T-helper 2 cell treated with Interferon-gamma antibody and Interleukin-4, amounts not matched to agents 100 ng/mL and 5 ng/mL, for 36 hours (primary cell): Measurements from ENCODE around the gene ZBED4. TPM values are rescaled to one million over a fixed set of nuclear protein-coding genes. Genes with fewer than 3 reads are reported as not detected.

Experiments used
- intact Hi-C: fragments of 100-400 bp; cut with micrococcal nuclease; formaldehyde crosslinking; loops from one replicate; pipeline ENCODE4 v1.15.1; 2023
- total RNA-seq: library from RNA; stranded (reverse); gene quantifications from 2 replicates; pipeline ENCODE4 v1.2.3, GENCODE V29; 2022

The ZBED4 gene
- total RNA-seq, 1 donor from 2014 or later, result 24.0 TPM

- intact Hi-C loops, result loop anchor here (1.0 to 2.0 kb wide), 3 partner anchors 13 to 93 kb away; partner anchors contain the start of genes ALG12, CRELD2 and ZBED4
These were observed 27.6 kb upstream of the ZBED4 start for GRCh38 chr22:49825944-49826602.

DNA sequence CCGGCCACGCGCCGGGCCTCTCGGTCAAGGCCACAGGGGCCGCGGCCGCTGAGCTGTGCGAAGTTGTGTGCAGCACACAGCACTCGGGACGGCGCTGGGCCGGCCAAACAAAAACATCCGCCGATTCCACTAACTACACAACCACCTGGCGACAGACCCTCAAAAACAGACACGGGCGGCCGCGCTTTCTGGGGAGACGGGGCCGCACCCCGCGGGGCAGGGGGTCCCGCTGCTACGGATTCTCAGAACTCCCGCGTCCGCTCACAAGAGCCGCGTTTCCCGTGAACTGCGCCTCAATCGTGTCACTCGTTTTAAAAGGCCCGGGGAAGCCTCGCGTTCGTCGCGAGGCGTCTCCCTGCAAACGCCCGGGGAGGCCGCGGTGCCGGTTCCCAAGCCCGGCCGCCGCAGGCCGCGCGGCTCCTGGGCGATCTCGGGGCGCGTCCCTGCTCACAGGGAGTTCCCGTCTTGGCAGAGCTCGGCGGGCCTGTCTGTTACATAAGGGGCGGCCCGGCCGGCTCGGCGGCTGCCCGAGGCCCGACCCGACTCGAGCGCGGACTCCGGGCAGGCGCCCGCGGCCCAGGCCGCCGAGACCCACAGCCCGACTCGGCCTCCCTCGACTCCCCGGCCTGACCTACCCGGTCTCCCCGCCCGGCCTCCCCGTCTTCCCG is 26.9 kb upstream of the ZBED4 start:
- intact Hi-C loops, result loop anchor here (1.0 to 2.0 kb wide), 3 partner anchors 13 to 92 kb away; partner anchors contain the start of genes ALG12, CRELD2 and ZBED4

DNA sequence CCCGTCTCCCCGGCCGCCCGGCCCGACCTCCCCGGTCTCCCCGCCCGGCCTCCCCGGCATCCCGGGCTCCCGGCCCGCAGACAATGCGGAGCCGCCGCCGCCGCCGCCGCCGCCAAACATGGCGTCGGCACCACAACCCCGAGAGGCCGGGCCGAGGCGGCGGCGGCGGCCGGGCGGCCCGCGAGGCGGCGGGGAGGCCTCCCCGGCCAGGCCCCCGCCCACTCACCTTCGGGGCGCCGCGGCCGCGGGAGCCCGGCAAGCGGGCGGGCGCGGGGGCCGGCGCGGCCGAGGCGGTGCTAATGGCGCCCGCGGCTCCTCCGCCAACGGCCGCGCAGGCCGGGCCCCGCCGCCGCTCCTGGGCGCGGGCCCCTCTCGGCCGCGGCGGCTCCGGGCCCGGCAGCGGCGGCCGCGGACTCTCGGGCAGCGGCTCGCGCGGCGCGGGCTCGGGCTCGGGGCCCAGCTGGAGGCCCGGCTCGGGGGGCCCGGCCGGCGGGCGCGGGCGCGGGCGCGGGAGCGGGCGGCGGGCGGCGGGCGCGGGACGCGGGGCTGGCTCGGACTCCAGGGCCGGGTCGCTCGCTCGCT is 26.3 kb upstream of the ZBED4 start:
- intact Hi-C loops, result loop anchor here (2.0 kb wide), 2 partner anchors 25 to 91 kb away; partner anchors contain the start of genes ALG12, CRELD2 and ZBED4

DNA sequence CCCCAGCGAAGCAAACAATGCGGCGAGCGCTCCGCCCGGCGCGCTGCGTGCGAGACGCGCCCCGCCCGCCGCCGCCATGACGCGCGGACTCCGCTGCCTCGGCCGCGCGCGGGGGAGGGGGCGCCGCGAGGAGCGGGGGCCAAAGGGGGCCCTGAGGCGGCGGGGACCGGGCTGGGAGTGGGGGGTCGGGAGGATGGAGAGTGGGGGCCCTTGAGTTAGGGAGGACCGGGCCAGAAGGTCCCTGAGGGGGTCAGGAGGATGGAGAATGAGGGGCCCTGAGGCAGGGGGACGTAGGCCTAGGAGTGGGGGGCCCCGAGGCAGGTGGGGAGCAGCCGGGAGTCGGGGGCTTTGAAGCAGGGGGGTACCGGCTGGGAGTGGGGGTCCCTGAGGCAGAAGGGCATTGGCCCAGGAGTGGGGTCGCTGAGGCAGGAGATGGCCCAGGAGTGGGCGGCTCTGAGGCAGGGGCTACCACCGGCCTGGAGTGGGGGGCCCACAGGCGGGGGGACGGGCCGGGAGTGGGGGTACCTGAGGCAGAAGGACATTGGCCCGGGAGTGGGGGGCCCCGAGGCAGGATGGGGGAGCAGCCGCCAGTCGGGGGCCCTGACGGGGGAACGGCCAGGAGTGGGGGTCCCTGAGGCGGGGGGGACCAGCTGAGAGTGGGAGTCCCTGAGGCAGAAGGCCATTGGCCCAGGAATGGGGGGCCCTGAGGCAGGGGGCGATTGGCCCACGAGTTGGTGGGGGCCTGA is 25.6 kb upstream of the ZBED4 start, which contains the start of gene BRD1:
TSS of gene BRD1 (minus strand) at position 21 of the 746 bp plus-strand sequence. CDS start 3,556 bp downstream, outside the sequence.
- intact Hi-C loops, result loop anchor here (2.0 kb wide), 2 partner anchors 25 to 91 kb away; partner anchors contain the start of genes ALG12, CRELD2 and ZBED4

- intact Hi-C loops, result no loop called here
These were observed 25.1 kb upstream of the ZBED4 start for GRCh38 chr22:49828599-49828965.

DNA sequence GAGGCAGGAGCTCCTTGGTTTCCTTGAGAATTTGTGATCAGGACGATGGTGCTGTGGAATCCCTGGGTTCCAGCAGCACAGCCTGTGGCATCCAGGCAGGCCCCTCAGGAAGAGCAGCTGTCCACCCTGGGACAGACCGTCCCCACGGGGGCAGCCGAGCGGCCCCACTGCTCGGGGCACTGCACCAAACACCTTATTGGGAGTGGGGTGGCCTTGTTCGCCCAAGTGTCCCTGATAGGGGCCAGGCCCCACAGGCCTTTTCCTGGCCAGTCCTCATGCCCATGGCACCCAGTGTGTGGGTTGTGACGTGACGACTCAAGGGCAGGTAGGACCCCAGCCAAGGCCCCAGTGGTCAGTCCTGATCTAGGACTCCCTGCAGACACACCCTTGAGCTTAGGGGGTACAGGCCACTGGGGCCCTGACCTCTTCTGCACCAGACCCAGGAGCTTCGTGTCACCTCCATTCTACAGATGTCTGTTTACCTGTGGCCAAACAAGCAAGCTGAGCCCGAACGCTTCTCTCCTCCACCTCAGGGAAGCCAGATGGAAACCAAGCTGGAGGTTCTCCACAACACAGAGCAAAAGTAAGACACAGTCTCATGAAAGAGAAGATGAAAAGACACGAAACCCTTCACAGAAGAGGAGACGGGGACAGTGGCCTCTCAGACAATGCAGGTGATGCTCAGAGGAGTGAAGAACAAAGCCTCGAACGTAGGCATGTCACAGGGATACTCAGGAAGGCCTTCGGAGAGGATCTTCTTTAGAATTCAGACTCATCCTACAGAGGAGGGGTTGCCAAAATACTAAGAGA is 24.4 kb upstream of the ZBED4 start:
- intact Hi-C loops, result no loop called here

DNA sequence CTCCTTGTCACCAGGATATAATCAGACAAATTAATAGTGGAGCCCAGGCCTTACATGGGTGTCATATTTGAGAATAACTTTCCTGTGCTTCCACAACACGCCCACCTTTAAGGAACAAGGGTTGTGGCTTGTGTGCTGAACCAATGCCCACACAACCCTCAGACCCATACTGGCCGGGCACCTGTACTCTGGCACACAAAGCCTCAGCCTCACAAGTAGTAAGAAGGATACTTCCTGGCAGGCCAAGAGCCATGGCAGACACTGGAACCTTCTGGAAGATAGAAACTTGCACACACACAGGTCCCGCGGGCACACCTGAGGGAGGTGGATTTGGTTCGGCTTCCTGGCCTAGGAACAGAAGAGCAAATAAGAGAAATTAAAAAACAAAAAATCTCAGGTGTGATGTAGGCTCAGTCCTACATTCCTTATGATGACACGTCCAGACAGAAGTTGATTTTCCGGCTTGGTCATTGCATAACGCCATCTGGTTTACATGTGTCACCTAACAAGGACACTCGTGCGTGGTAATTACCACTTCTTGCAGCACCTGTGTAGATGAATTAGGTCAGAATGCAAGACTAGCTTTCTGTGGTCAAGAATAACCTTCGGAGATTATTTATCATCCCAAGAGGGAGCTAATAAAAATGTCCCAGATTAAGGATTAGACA is 20.2 kb upstream of the ZBED4 start:
- intact Hi-C loops, result no loop called here

GRCh38 chr22:49838771-49839717 is 14.6 kb upstream of the ZBED4 start:
- intact Hi-C loops, result loop anchor here (1.0 kb wide), 3 partner anchors 10 to 14 kb away; partner anchors contain the start of gene ZBED4

DNA sequence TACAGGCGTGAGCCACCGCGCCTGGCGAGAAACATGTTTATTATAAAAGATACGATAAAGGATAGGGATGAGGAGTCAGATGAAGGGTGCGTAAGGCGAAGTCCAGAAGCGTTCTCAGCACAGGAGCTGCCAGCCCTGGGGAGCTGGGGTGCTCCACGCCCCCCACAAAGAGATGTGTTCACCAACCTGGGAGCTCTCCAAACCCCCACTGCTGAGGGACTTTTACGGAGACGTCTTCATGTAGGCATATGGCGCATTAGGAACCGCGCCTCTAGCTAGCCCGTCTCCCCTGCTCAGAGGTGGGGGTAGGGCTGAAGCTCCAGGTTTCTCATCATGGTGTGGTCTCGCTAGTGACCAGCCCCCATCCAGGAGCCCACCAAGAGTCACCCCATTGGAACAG is 8.4 kb upstream of the ZBED4 start:
- intact Hi-C loops, result no loop called here

- intact Hi-C loops, result no loop called here
These were observed 7.8 kb upstream of the ZBED4 start for GRCh38 chr22:49845666-49846459.

- intact Hi-C loops, result no loop called here
These were observed 5.6 kb upstream of the ZBED4 start for GRCh38 chr22:49847751-49848689.

DNA sequence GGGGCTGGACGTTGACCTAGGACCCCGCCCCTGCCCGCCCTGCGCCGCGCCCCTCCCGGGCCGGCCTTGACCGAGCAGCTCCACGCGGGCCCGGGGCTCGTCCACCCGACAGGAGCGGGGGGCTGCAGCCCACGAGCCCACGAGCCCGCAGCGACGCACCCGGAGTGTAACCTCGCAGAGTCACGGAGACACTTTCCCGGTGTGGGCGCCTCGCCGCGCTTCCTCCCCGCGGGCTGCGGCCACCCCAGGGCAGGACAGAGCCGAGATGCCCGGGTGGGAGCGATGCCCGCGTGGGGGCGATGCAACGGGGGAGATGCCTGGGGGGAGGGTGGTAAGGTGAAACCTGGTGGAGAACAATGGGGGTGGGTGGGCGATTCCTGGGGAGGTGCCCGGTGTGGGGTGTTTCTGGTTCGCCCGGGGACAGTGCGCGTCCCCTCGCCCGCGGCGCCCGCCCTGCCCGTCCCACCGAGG is 4.9 kb upstream of the ZBED4 start:
- intact Hi-C loops, result loop anchor here (1.0 kb wide), 1 partner anchor 9 kb away; no protein-coding TSS in a partner anchor

DNA sequence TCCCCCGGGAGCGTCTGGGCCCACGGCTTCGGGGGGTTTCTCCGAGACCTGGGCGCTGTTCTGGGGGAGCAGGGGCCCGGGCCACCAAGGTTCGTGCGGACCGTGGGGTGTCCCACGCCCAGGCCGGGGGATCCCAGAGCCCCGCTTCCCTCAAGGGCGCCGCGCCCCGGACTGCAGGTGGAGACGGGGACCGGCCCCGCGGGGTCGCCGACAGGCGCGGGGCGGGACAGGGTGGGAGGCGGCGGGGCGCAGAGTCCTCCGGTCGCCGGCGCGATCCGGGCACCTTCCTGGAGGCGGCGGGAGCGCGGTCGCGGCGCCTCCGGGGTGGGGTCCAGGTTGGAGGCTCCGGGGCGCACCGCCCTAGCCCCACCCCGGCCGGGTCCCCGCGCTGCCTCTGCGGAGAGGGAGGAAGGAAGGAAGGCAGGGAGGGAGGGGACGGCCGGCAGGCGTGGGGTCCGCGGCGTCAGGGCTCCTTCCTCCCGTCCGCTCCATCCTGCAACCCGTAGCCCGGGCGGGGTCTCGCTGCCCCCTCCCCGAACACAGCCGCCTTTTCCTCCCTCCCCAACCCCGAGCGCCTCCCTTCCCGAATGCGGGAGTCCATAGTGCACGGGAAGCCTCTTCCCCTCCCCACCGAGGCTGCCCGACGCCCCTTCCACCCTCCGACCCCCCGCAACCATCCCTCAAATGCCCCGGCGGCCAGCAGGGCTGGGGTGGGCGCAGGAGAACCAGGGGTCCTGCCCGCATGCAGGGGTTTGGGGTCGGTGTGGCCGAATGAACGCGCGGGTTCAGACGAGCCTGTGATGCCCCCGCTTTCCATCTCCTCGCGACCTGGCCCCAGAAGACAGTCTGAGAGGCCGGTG is 4.3 kb upstream of the ZBED4 start:
- intact Hi-C loops, result loop anchor here (1.0 to 5.0 kb wide), 3 partner anchors 10 to 733 kb away; partner anchors contain the start of gene CHKB

- intact Hi-C loops, result loop anchor here (5.0 kb wide), 2 partner anchors 43 to 732 kb away; partner anchors contain the start of gene CHKB
These were observed 3.4 kb upstream of the ZBED4 start for GRCh38 chr22:49850021-49850911.
